GM23248 (cell line): ENCODE data around the gene STX10. TPM values are rescaled to one million over a fixed set of nuclear protein-coding genes. Genes with fewer than 3 reads are reported as not detected.
A peak's percentile ranks its signal among the peaks of the same experiment; 100 is the strongest.

Experiments
- DNase-seq: peaks from one replicate; pipeline ENCODE4 v3.0.0-alpha.2; 2015
- H2AFZ ChIP-seq: fragments of 200-600 bp; sonication (generic); 2 replicates; pipeline ENCODE4 v1.6.1; 2016; ENCODE audit warnings: antibody characterized with exemption
- H3F3A ChIP-seq: fragments of 200-600 bp; sonication (generic); 2 replicates; pipeline ENCODE4 v1.6.1; 2016; ENCODE audit warnings: mild to moderate bottlenecking, antibody characterized with exemption, mixed run types; ENCODE audit not compliant: insufficient read depth
- H3K27ac ChIP-seq: fragments of 200-600 bp; sonication (generic); 2 replicates; pipeline ENCODE4 v1.5.1; 2016; ENCODE audit warnings: mild to moderate bottlenecking
- H3K27me3 ChIP-seq: fragments of 200-600 bp; sonication (generic); replicated peaks from 2 replicates; pipeline ENCODE4 v1.6.1; 2016; ENCODE audit warnings: mild to moderate bottlenecking; ENCODE audit not compliant: insufficient read depth
- H3K36me3 ChIP-seq: fragments of 200-600 bp; sonication (generic); 2 replicates; pipeline ENCODE4 v1.6.1; 2016; ENCODE audit warnings: low read depth, mild to moderate bottlenecking
- H3K4me1 ChIP-seq: fragments of 200-600 bp; sonication (generic); 2 replicates; pipeline ENCODE4 v1.6.1; 2016; ENCODE audit warnings: mild to moderate bottlenecking; ENCODE audit not compliant: insufficient read depth
- H3K4me2 ChIP-seq: fragments of 200-600 bp; sonication (generic); one replicate; pipeline ENCODE4 v1.6.1; 2016; ENCODE audit warnings: mild to moderate bottlenecking; ENCODE audit not compliant: unreplicated experiment
- H3K4me3 ChIP-seq: fragments of 200-600 bp; sonication (generic); 2 replicates; pipeline ENCODE4 v1.5.1; 2016; ENCODE audit warnings: mild to moderate bottlenecking
- H3K79me2 ChIP-seq: fragments of 200-600 bp; sonication (generic); 2 replicates; pipeline ENCODE4 v1.6.1; 2016; ENCODE audit warnings: mild to moderate bottlenecking; ENCODE audit not compliant: insufficient read depth
- H3K9ac ChIP-seq: fragments of 200-600 bp; sonication (generic); 2 replicates; pipeline ENCODE4 v1.6.1; 2016; ENCODE audit warnings: mild to moderate bottlenecking
- H3K9me2 ChIP-seq: fragments of 200-600 bp; sonication (generic); 2 replicates; pipeline ENCODE4 v1.6.1; 2016; ENCODE audit warnings: mixed run types, mild to moderate bottlenecking, moderate library complexity; ENCODE audit not compliant: insufficient read depth
- H3K9me3 ChIP-seq: fragments of 200-600 bp; sonication (generic); one replicate; pipeline ENCODE4 v1.6.1; 2017; ENCODE audit warnings: low read depth
- H4K20me1 ChIP-seq: fragments of 200-600 bp; sonication (generic); 2 replicates; pipeline ENCODE4 v1.6.0; 2016; ENCODE audit not compliant: insufficient read depth
- EZH2 ChIP-seq: fragments of 200-600 bp; sonication (generic); IDR thresholded peaks from 2 replicates; pipeline ENCODE4 v1.6.1; 2018; ENCODE audit warnings: antibody characterized with exemption, mild to moderate bottlenecking; ENCODE audit not compliant: insufficient read depth, poor library complexity, severe bottlenecking
- EZH2phosphoT487 ChIP-seq: fragments of 200-600 bp; sonication (generic); IDR thresholded peaks from 2 replicates; pipeline ENCODE4 v1.6.1; 2018; ENCODE audit warnings: antibody characterized with exemption, moderate library complexity, mild to moderate bottlenecking, low read depth; ENCODE audit not compliant: insufficient read depth
- WGBS, 2 experiments: methylation state at CpG; one replicate each; pipeline ENCODE4 v1.1.6; 2015 to 2017; ENCODE audit warnings: low lambda C conversion rate in 2 of 2, low coverage in 1 of 2; ENCODE audit errors: missing lambda C conversion rate in 2 of 2; 5-methylcytosine and 5-hydroxymethylcytosine counted together
- in situ Hi-C: fragments of 300-500 bp; cut with MboI; formaldehyde crosslinking; loops from 2 replicates; pipeline ENCODE4 v1.15.0; 2020
- polyA plus RNA-seq: library from polyadenylated mRNA; unstranded; fragments of >200 nt; fragmentation: Nextera tagmentation; extraction: Ambion mirVana; gene quantifications from 2 replicates; pipeline ENCODE4 v1.2.1, GENCODE V29; 2016
- total RNA-seq: library from RNA; depleted of rRNA; stranded (reverse); fragments of >200 nt; shearing (Covaris generic); gene quantifications from 2 replicates; pipeline ENCODE4 v1.2.3, GENCODE V29; 2014

The STX10 gene
- total and polyA plus RNA-seq, 2 experiments from 2014 or later, result 62.4 to 80.5 TPM

DNA sequence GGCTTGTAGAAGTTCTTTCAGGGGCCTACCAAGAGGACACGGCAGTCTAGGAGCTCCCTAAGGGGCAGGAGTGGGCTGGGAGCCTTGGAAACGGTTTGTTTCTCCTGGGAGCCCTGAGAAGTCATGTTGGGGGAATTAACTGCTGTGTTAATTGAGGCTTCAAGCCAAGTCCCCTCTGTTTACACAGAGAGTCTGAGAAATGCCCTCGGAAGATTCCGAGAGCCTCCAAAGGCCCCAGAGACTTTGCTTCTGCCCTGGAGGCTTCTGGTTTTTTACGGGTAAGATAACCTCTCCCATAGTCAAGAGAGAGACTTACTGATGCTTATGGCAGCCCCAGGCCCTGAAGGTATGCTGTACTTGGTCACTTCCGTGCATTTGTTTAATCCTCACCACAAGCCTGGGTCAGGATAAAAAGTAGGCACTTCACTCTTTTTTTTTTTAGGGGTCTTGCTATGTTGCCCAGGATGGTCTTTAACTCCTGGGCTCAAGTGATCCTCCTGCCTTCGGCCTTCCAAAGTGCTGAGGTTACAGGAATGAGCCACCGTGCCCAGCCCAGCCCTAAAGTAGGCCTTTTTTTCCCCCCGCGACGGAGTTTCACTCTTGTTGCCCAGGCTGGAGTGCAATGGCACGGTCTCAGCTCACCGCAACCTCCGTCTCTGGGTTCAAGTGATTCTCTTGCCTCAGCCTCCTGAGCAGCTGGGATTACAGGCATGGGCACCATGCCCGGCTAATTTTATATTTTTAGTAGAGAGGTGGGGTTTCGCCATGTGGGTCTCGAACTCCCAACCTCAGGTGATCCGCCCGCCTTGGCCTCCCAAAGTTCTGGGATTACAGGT is 15.2 kb upstream of the STX10 start:
- H3K27me3 ChIP-seq, result no peaks in the 10 kb centered on the region
- DNase-seq, result no peak
- H3K27ac ChIP-seq, result peak overlapping the region; percentile 91
- H3K9me3 ChIP-seq, result no peaks in the 10 kb centered on the region
- H3K4me1 ChIP-seq, result peaks cover 75% of the 10 kb centered on the region
- H3K4me2 ChIP-seq, result no peak overlapping the region
- H3K79me2 ChIP-seq, result peaks cover 7% of the 10 kb centered on the region; the same call in 1 of the 2 replicates
- no peaks in the 10 kb centered on the region for H3K36me3 ChIP-seq
- H2AFZ ChIP-seq, result peak overlapping the region; percentile 60
- TF ChIP-seq EZH2 (no peak), EZH2phosphoT487 (no peak)
- peak overlapping the region; percentile 80 for H3K9ac ChIP-seq
- in situ Hi-C loops, result no loop called here
- H4K20me1 ChIP-seq, result no peaks in the 10 kb centered on the region
- H3K4me3 ChIP-seq, result no peak overlapping the region
- WGBS, 2 experiments, result 77 to 79% methylated on average over 19 of the region's 19 CpGs
- H3F3A ChIP-seq, result peaks cover 56% of the 10 kb centered on the region
- no peaks in the 10 kb centered on the region for H3K9me2 ChIP-seq

DNA sequence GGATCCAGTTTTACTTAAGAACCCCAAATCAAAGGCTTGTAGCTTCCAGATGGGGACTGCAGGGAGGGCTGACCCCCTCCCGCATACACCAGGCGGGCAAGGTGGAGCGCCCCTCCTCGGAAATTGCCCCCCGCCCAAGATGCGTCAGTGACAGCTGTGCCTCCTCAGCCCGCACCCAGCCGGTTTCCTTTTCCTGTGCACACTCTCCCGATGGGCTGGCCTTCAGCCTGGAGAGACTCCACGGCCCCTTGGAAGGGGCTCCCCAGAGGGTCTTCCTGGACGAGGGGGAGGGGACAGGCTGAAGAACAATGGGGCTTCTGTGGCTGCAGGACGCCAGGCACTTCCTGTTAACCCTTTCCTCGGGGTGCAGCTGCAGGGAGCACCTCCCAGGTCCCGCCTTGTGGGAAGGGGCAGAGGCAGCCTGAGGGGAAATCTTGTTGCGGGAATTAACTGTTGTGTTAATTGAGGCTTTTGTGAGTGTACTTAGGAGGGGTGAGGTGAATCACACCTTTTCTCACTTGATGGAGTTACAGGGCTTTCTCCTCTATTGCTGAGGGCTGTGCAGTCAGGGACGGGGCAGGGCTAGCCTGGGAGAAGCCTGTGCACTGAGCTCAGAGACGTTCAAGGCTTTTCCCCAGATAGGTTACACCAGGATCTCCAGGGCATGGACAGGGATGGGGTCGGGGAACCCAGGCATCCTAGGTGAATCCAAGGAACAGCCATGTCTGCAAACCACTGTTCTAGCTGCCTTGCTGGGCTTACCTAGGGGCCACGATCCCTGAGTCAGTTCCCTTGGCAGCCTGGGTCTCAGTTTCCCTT is 14.4 kb upstream of the STX10 start:
- H3K4me2 ChIP-seq, result peak overlapping the region; percentile 81
- no peaks in the 10 kb centered on the region for H3K9me2 ChIP-seq
- H3K36me3 ChIP-seq, result no peaks in the 10 kb centered on the region
- H3K27ac ChIP-seq, result peak overlapping the region; percentile 91
- H2AFZ ChIP-seq, result peak overlapping the region; percentile 60
- TF ChIP-seq EZH2phosphoT487 (no peak), EZH2 (no peak)
- peak; percentile 59 for DNase-seq
- peak overlapping the region; percentile 80 for H3K9ac ChIP-seq
- H3K27me3 ChIP-seq, result no peaks in the 10 kb centered on the region
- peaks cover 7% of the 10 kb centered on the region; the same call in 1 of the 2 replicates for H3K79me2 ChIP-seq
- H3K4me3 ChIP-seq, result peak overlapping the region; percentile 60
- no peaks in the 10 kb centered on the region for H3K9me3 ChIP-seq
- H4K20me1 ChIP-seq, result no peaks in the 10 kb centered on the region
- H3F3A ChIP-seq, result peaks cover 60% of the 10 kb centered on the region
- peaks cover 72% of the 10 kb centered on the region for H3K4me1 ChIP-seq
- in situ Hi-C loops, result no loop called here
- WGBS, 2 experiments, result 14 to 19% methylated on average over 19 of the region's 19 CpGs

DNA sequence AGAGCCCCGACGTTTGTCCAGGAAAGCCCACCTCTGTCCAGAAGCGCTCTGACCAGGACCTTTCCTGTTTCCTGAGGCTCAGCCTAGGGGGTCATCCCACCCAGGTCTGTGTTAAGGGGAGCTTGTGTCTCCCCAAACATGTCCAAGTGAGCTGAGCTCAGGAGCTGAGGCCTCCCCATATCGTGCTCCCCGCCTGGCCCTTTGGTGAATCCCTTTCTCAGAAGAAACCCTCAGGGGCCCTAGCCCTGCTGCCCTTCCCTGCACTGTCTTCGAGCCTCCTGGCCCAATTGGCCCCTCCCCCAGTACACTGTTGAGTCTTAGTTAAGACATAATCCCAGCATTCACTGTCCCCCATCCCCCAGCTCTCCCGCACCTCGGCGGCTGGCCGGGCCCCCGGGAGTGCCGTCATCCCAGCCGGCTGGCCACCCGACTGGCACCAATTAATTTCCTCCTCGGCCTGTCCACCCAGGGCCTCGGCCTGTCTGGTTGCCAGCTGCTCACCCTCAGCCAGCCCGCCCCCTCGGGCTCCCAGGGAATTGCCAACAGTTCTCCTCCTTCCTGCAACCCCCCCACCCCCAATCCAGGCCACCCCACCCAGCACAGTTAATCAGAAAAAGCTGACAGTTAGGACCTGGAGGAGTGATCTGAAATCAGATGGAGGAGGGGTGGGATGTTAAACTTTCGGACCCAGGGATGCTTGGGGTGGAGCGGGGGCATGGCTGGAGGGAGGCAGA is 13.6 kb upstream of the STX10 start:
- Histone ChIP-seq H3K4me3 (peak overlapping the region; percentile 60), H3K4me2 (peak overlapping the region; percentile 81), H4K20me1 (no peaks in the 10 kb centered on the region), H3K36me3 (no peaks in the 10 kb centered on the region), H3K9me2 (no peaks in the 10 kb centered on the region), H3K27ac (peak overlapping the region; percentile 91), H3K79me2 (peaks cover 7% of the 10 kb centered on the region; the same call in 1 of the 2 replicates), H3F3A (peaks cover 53% of the 10 kb centered on the region), H3K4me1 (peaks cover 66% of the 10 kb centered on the region), H3K9me3 (no peaks in the 10 kb centered on the region), H3K9ac (peak overlapping the region; percentile 80), H2AFZ (peak overlapping the region; percentile 60), H3K27me3 (no peaks in the 10 kb centered on the region)
- 1 to 2% methylated on average over 20 of the region's 20 CpGs for WGBS, 2 experiments
- DNase-seq, result peak; percentile 95
- no peak for TF ChIP-seq EZH2
- TF ChIP-seq EZH2phosphoT487, result no peak
- in situ Hi-C loops, result no loop called here
